CD4-positive, alpha-beta T cell treated with Interleukin-17A for 4 hours (primary cell): Measurements from ENCODE around the gene PKD2L1.
"Not testable (repeated sequence)": the region's sequence is repeated elsewhere in the genome, so short reads cannot be mapped to it uniquely, and the experiment has no call there.

ENCODE experiments used
- DNase-seq: peaks from one replicate; pipeline ENCODE4 v3.0.0-alpha.2; 2020; ENCODE audit warnings: mixed read lengths

The PKD2L1 gene

GRCh38 chr10:100333661-100334440 lies 3.8 kb upstream of the PKD2L1 start:
- DNase-seq, result no peak

GRCh38 chr10:100333106-100333505 lies 3.1 kb upstream of the PKD2L1 start:
- DNase-seq, result no peak

GRCh38 chr10:100328198-100328597 lies 1.8 kb downstream of the PKD2L1 start:
- no peak for DNase-seq

GRCh38 chr10:100327718-100328009 lies 2.4 kb downstream of the PKD2L1 start:
- no peak for DNase-seq

GRCh38 chr10:100327007-100327717 lies 2.9 kb downstream of the PKD2L1 start:
- DNase-seq, result no peak

- DNase-seq, result no peak
Measured at GRCh38 chr10:100325158-100325557, 4.9 kb downstream of the PKD2L1 start.

GRCh38 chr10:100319707-100320402 lies 10.2 kb downstream of the PKD2L1 start:
- no peak for DNase-seq

- no peak for DNase-seq
Measured at GRCh38 chr10:100318207-100318606, 11.8 kb downstream of the PKD2L1 start.

GRCh38 chr10:100315615-100316014 lies 14.4 kb downstream of the PKD2L1 start:
- no peak for DNase-seq

GRCh38 chr10:100311298-100311697 lies 18.7 kb downstream of the PKD2L1 start:
- no peak for DNase-seq

GRCh38 chr10:100307684-100308083 lies 22.3 kb downstream of the PKD2L1 start:
- no peak for DNase-seq

- DNase-seq, result no peak
Measured at GRCh38 chr10:100306861-100307260, 23.2 kb downstream of the PKD2L1 start.

GRCh38 chr10:100304414-100304813 lies 25.6 kb downstream of the PKD2L1 start:
- no peak for DNase-seq

GRCh38 chr10:100303724-100304319 lies 26.2 kb downstream of the PKD2L1 start:
- DNase-seq, result no peak

- DNase-seq, result not testable (repeated sequence)
Measured at GRCh38 chr10:100301123-100301522, 28.9 kb downstream of the PKD2L1 start.

GRCh38 chr10:100297242-100297641 lies 32.8 kb downstream of the PKD2L1 start:
- no peak for DNase-seq

- DNase-seq, result no peak
Measured at GRCh38 chr10:100293066-100293465, 37.0 kb downstream of the PKD2L1 start.

GRCh38 chr10:100292300-100292699 lies 37.7 kb downstream of the PKD2L1 start:
- not testable (repeated sequence) for DNase-seq

- DNase-seq, result no peak
Measured at GRCh38 chr10:100291356-100291755, 38.7 kb downstream of the PKD2L1 start.

- no peak for DNase-seq
Measured at GRCh38 chr10:100289641-100290040, 40.4 kb downstream of the PKD2L1 start.

- DNase-seq, result no peak
Measured at GRCh38 chr10:100288196-100288595, 41.8 kb downstream of the PKD2L1 start.

- no peak for DNase-seq
Measured at GRCh38 chr10:100287756-100288155, 42.3 kb downstream of the PKD2L1 start.
